LoVo (cell line): ENCODE data around the gene PKP4.
A peak's percentile ranks its signal among the peaks of the same experiment; 100 is the strongest.
"Not testable (repeated sequence)": the region's sequence is repeated elsewhere in the genome, so short reads cannot be mapped to it uniquely, and the experiment has no call there.

Source experiments
- DNase-seq: peaks from one replicate; pipeline ENCODE4 v3.0.0-alpha.2; 2016; ENCODE audit warnings: low spot score

Gene PKP4

GRCh38 chr2:158456309-158457066 is at the start of gene PKP4, which contains the start of gene CCDC148:
PKP4 (plus strand) TSS chr2:158456952; CDS start chr2:158533185, 76,233 bp downstream.
CCDC148 (minus strand) TSS chr2:158456753; CDS start chr2:158456439, 314 bp downstream.
- peak; percentile 92 for DNase-seq

DNA sequence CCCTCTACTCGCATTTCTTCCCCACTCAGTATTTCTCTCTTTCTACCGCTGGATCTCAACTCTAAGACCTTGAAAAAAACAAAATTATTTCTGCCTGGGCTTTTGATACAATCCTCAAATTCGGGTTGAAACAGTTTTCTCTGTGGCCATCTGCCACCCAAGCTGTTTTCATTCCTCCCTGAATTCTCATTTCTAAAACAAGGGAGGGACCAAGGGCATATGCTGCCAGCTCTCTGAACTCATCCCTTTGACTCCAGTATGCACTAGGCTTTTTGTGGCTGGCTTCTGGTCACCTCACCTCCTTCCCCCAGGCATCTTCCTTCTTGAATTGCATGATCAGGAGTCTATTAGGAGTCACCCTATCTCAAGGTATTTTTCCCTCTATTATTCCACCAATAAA is 49.7 kb upstream of the PKP4 start:
- DNase-seq, result no peak

- DNase-seq, result no peak
These were observed 46.6 kb upstream of the PKP4 start for GRCh38 chr2:158410132-158410531.

GRCh38 chr2:158411748-158412147 is 45.0 kb upstream of the PKP4 start:
- no peak for DNase-seq

- no peak for DNase-seq
These were observed 44.5 kb upstream of the PKP4 start for GRCh38 chr2:158412206-158412605.

DNA sequence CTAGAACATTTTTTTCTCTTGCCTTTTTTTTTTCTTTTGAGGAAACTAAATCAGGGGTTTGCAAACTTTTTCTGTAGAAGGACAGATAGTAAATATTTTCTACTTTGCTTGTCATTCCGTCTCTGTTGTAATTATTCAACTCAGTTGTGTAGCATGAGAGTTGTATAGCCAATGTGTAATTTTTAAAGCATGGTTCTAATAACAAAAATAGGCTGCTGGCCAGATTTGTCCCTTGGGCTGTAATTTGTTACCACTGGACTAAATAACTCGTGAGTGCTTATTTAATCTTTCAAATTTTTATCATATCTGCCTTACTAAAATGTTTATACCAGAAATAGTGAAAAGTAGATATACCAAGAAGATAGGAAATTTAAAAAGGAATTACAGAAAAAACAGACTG is 43.2 kb upstream of the PKP4 start:
- DNase-seq, result no peak

DNA sequence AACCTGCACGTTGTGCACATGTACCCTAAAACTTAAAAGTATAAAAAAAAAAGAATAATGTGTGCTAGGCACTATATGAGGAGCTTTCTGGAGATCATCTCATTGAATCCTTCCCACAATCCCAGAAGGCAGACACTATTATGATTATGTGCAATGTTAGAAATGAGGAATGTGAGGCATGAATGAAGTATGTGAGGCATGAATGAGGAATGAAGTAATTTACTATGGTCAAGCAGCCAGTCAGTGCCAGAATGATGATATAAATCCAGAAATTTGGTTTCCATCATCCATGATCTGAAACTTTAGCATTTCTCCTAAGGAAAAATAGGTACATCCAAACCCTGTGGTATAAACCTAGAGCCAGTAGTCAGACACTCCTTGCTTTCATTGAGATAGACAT is 42.2 kb upstream of the PKP4 start:
- no peak for DNase-seq

- DNase-seq, result no peak
These were observed 24.6 kb upstream of the PKP4 start for GRCh38 chr2:158432117-158432516.

DNA sequence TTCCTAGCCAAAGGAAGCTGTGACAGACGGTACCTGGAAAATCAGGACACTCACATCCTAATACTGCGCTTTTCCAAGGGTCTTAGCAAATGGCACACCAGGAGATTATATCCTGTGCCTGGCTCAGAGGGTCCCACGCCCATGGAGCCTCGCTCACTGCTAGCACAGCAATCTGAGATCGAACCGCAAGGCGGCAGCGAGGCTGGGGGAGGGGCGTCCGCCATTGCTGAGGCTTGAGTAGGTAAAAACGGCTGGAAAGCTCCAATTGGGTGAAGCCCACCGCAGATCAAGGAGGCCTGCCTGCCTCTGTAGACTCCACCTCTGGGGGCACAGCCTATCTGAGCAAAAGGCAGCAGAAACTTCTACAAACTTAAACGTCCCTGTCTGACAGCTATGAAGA is 23.0 kb upstream of the PKP4 start:
- DNase-seq, result not testable (repeated sequence)

DNA sequence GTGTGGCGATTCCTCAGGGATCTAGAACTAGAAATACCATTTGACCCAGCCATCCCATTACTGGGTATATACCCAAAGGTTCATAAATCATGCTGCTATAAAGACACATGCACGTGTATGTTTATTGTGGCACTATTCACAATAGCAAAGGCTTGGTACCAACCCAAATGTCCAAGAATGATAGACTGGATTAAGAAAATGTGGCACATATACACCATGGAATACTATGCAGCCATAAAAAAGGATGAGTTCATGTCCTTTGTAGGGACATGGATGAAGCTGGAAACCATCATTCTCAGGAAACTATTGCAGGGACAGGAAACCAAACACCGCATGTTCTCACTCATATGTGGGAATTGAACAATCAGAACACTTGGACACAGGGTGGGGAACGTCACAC is 17.7 kb upstream of the PKP4 start:
- DNase-seq, result not testable (repeated sequence)

DNA sequence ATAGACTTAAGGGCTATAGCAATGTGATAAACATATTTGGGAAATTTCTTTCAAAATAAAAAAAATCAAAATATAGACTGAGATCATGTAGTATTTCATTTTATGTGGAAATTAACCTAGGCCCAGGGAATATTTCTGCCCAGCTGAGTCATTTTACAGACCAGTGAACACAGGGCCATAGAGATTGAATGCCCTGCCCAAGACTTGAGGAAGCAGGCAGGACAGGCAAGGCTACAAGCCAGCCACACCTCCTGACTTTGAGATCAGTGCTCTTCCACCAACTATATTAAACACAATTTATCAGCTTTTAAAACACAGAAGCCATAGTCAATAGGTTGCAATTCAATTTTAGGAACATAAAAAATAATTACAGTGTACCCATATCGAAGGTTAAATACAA is 13.1 kb upstream of the PKP4 start:
- no peak for DNase-seq

GRCh38 chr2:158457092-158457825 is 507 bp downstream of the PKP4 start:
- peak; percentile 41 for DNase-seq

DNA sequence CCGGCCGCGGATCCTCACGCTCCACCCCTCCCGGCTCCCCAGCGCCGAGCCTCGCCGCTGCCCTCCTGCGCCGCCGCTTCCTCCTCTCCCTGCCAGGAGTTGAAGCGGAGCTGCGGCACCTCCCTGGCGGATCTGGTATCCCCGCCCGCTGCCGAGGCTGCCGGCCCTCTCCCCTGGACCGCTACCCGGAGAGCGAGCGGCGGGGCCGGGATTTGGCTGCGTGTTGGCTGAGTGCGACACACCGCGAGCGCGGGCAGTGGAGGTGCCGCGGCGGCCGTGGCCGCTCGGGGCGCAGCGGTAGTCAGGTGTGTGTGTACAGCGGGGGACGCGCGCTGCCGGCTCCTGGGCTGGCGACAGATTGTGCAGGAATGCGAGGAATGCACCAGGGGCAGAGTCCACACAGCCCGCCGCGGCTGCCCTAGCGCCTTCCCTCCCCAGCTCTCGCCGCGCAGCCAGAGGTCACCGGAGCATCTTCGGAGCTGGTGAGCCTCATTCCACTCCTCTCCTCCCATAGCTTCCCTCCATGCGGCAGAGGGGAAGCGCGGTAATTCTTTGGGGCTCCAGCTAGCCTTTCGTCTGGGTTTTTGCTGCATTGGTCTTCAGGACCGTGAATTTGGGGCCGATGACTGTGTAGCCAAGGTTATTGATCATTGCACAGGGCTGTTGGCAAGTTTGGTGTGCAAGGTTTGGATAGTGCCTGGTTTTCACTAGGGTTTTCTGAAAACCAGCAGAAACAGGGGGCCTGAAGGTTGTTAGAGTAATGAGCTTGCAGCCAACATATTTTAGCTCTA is 1.3 kb downstream of the PKP4 start:
- DNase-seq, result peak; percentile 92

DNA sequence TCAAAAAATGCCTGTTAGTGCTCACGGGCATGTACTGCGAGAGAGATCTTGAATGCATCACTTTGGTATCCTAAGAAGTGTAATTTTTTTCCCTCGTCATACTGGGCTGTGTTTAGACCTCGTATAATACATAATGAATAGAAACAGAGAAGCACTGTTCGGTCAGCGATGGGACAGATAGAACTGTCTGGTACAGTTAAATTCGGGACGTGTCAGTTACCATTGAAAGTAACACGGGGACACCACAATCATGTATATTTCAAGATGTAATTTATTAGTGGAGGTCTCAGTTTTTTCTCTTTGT is 1.8 kb downstream of the PKP4 start:
- DNase-seq, result no peak

- DNase-seq, result no peak
These were observed 2.6 kb downstream of the PKP4 start for GRCh38 chr2:158459161-158460003.

- no peak for DNase-seq
These were observed 4.0 kb downstream of the PKP4 start for GRCh38 chr2:158460632-158461297.

- no peak for DNase-seq
These were observed 6.8 kb downstream of the PKP4 start for GRCh38 chr2:158463496-158464095.

DNA sequence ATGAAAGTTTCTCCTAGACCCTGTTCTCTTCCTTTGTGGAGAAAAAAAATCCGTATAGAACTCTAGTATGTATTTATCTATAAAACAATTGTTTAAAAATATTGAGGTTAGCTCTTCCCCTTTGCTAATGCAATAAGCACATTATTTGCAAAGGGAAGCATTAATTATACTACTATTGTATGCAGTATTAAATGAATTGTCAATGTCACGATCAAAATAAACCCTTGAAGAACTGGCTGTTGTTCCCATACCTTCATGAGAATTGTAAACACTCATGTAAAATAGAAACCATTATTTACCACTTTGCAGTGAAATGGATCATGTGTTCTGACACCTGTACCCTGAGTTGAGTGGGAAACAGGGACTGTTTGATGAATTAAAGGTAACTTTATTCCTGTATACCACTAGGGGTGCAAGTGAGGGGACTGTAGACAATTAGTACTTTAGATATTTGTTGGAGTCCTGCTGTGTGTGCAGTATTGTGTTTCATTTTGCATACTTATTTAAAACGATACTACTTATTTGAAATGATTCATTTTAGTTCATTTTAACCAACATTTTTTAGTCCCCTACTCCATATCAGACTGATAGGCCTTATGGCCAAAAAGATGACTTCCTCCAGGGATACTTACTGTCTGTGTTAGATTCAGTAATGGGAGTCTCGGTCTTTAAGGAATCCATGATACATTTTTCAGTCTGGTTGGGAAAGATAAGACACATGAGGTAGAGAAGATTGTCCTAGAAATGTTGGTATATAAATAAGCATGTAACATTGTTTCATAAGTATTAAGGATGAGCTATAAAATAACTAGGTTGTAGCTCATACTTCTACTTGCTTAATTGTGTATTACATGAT is 7.9 kb downstream of the PKP4 start:
- peak; percentile 6 for DNase-seq

GRCh38 chr2:158467248-158467647 is 10.5 kb downstream of the PKP4 start:
- no peak for DNase-seq

DNA sequence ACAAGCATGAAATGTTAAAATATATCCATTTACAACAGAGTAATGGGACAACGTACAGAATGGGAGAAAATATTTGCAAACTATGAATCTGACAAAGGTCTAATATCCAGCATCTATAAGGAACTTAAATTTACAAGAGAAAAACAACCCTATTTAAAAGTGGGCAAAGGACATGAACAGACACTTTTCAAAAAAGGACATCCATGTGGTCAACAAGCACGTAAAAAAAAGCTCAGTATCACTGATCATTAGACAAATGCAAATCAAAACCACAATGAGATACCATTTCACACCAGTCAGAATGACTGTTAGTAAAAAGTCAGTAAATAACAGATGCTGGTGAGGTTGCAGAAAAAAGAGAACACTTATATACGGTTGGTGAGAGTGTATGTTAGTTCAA is 16.1 kb downstream of the PKP4 start:
- not testable (repeated sequence) for DNase-seq
